Left renal pelvis (tissue), 4 donors: ENCODE results near the gene SLC38A1. TPM values are rescaled to one million over a fixed set of nuclear protein-coding genes. Genes with fewer than 3 reads are reported as not detected.
"Not testable (repeated sequence)": the region's sequence is repeated elsewhere in the genome, so short reads cannot be mapped to it uniquely, and the experiment has no call there.

ENCODE experiments used
- DNase-seq, 4 donors: peaks; one replicate each; pipeline ENCODE4 v3.0.0-alpha.2; 2013; ENCODE audit warnings: low read depth in 4 of 4, low spot score in 3 of 4
- polyA plus RNA-seq, 4 donors: library from polyadenylated mRNA; unstranded; fragments of 120-200 nt; gene quantifications; one replicate each; pipeline ENCODE4 v1.2.1, GENCODE V29; 2013; ENCODE audit not compliant: insufficient read length in 4 of 4

SLC38A1 gene
- polyA plus RNA-seq, 4 donors, result 12.6 to 71.0 (median 66.8) TPM

DNA sequence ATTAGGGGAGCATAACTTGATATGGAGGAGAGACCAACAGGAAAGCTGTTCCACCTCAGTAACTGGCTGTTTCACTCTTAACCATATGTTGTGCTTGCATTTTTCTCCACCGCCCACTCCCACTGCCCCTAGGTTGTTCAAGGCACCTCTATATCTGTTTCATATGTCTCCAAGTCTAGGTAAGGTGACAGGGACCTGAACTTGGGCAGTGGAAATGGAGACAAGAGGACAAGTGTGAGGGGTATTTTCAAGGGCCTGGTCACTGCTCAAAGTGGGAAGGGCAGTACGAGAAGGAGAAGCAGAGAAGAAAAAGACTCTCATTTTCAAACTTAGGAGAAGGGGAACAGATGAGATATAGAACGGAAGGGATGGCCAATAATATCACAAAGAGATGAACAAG is 3.1 kb downstream of the SLC38A1 start:
- no peak for DNase-seq

DNA sequence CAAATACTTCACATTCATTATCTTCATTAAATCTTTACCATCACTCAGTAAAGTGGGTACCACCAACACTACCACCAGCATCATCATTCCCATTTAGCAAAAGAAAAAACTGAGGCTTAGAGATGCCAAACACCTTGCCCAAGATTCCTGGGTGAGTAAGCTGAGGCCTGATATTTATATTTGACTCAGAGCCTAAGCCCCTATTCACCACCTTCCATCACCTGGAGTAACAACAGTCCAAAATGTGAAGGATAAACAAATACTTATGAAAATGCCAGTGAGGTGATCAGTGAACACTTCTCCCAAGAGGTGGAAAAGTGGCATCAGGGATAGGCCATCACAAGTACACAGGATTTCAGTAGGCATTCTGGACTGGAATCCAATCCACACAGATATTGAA is 3.7 kb downstream of the SLC38A1 start:
- DNase-seq, result no peak

DNA sequence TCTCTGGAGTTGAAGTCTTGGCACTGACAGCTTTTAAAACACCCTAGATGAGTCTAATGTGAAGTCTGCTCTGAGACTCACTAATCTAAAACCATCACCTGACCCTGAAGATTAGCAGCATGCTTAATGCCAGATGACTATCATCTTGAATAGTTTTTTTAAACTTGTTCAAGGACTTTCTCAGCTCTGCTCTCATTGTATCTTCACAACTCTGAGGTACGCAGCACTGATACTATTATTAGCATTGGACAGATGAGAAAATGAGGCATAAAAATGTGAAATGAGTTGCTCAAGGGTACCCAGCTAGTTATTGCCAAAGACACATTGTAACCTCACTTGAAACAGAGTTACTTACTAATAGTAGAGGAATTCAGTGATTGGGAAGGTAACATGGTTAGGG is 4.8 kb downstream of the SLC38A1 start:
- no peak for DNase-seq

DNA sequence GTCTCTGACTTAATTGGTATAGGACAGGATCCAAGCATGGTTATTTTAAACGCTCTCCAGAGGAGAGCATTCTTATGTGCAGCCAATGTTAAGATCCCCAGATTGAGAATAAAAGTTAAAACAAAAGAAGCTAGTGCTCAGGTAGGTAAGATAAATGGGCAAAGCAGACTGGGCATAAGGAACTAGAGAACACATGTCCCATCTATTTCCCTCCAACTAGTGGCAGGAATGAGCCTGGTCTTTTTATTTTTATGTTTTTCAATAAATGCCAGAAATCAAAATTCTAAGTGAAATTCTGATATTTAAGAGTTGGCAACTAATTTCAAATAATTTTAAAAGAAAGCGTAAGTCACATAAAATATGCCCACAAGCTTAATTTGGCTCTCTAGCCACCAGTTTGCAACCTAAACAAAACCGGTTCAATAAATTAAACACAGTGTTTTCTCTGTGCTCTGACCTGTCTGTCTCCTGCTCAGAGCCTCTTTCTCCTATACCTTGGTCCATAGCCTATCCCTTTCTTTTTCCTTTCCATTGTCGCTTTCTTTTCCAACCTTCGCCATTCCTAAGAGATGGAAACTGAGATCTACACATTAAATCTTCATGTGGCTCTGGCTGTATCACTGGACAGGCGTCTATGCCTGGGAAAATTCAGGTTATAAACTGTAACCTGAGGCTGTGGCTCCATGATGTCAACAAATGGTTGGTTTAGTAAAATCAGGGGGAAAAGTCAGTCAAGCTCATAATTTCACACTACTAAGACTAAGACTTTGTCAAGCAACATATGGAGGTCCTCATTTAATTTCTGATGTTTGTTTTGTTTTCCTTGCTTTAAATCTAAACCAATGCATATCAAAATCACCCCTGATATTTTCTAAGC is 5.5 kb downstream of the SLC38A1 start:
- peak in 1 of 4 donors; percentile 21 for DNase-seq

DNA sequence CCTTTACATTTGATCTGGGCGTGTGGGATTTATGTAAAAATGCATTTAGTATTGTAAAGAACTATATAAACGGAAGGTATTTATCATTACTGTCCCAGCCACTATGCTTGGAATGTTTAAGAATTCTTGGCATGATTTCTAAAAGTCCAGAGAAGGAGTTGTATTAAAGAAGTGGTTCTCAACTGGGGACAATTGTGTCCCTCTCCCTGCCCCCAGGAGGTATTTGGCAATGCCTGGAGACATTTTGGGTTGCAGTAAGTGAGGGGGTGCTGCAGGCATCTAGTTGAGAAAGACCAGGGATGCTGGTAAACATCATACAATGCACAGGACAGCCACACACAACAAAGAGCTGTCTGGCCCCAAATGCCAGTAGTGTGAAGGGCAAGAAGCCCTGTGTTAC is 7.2 kb downstream of the SLC38A1 start:
- DNase-seq, result no peak

DNA sequence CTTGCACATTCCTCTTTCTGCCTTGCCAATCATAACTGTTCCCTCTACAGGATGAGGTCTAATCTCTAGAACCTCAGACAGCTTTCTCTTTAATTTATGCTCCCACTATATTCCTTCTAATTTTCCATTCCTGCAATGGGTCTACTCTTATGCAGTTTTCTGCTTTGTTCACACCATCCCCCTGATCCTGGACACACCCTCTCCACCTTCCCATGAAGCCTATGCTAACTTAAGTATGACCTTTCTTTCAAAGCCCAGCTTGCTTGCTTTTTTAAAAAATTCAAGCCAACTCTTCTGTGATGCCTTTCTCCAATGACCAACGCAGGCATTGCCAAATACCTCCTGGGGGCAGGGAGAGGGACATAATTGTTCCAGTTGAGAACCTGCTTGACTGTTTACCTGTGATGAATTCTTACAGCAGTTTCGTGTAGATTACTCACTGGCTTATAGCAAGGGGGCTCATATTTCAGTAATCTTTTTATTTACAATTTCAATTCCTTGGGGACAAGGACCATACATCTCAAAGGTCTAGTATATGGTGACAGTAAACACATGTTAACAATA is 7.8 kb downstream of the SLC38A1 start:
- DNase-seq, result no peak

DNA sequence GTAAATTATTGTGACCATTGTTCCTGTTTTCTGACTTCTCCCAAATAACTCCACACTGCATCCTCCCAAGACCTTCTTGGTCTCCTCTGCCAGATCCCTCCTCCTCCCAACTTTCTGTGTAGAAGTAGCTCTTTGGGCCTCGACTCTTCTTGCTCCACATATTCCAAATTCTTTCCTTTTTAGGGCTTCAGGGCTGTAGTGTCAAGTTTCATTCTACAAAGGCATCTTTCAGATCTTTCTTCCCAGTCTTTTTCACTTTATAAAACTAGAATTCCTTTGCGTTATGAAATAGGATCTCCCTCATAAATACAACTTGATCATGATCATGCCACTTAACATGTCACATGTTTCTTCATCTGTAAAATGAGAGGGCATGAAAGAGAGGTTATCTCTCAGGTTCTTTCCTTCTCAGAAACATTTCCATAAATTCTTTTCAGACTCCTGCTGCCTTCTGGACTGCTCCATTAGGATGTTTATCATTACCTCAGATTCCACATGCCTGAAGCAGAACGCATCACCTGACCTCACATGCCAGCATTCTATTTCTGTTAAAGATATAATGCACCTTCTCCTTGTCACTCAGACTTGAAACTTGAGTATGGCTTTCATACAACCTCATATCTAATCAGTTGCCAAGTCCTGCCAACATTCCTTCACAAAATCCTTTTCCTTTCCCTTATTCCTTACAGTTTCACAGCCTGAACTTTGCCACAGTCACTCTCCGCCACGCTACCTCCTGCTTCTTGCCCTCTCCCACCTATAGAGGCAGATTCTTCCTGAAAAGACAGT is 8.5 kb downstream of the SLC38A1 start:
- peak in 1 of 4 donors; percentile 17 for DNase-seq

DNA sequence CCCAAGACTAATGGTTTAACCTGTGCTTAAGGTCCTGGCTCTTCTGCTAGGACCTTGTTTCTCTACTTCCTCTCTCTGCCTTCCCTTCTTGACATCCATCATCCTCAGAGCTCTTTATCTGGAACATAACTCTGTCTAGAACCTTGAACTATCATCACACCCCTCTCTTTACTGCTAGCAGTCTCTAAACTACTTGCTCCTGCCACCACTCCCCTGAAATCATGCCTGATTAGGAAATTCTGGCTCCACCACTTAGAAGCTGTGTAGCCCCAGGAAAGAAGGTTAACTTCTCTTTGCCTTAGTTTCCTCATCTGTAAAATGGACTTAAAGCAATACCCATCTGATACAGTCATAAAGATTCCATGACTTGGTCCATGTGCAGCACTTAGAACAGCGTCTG is 9.1 kb downstream of the SLC38A1 start:
- DNase-seq, result no peak

- no peak for DNase-seq
These were observed 9.8 kb downstream of the SLC38A1 start for GRCh38 chr12:46259071-46259470.

GRCh38 chr12:46258129-46258528 is 10.7 kb downstream of the SLC38A1 start:
- DNase-seq, result no peak

DNA sequence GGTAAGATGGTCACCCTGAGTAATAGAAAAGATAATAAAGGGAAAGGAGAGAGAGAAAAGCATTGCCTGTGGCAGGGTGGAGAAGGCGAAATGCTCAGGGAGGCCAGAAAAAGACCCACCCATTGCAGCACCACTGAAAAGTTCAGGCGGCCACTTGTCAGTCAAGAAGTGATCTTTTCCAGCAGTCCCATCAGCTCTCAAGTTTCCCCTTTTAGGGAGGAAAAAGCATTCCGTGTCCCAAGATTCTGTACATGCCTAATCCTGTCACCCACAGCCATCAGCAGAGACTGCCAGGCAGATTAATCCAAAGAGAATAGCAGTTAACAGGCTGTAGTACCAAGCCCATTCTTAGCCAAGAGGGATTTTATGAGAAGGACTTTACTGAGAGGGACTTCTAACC is 11.9 kb downstream of the SLC38A1 start:
- no peak for DNase-seq

DNA sequence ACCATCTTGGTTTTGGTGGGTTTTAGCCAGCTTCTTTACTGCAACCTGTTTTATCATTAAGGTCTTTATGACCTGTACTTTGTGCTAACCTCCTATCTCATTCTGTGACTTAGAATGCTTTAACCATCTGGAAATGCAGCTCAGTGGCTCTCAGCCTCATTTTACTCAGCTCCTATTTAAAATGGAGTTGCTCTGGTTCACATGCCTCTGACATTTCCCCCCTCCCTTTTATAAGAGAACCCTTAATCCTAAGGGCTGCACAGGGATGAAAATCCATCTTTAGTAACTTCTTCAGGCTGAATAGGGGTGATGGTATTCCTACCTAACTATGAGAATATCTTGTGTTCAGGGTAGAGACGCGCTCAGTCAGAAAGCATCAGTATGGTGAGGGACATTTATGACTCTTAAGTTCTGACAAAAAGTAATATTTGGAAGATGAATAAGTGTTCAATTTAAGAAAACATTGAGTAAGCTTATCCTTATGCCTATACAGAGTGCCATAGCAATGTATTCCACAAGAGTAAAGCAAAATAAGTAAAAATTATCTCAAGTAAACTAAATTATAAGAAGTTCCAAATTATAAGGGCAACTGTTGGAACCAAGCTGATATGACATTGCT is 15.2 kb downstream of the SLC38A1 start:
- no peak for DNase-seq

DNA sequence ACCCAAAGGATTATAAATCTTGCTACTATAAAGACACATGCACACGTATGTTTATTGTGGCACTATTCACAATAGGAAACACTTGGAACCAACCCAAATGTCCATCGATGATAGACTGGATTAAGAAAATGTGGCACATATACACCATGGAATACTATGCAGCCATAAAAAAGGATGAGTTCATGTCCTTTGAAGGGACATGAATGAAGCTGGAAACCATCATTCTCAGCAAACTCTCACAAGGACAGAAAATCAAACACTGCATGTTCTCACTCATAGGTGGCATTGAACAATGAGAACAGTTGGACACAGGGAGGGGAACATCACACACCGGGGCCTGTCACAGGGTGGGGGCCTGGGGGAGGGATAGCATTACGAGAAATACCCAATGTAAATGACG is 16.8 kb downstream of the SLC38A1 start:
- not testable (repeated sequence) for DNase-seq

GRCh38 chr12:46249960-46250359 is 18.9 kb downstream of the SLC38A1 start:
- DNase-seq, result not testable (repeated sequence)

DNA sequence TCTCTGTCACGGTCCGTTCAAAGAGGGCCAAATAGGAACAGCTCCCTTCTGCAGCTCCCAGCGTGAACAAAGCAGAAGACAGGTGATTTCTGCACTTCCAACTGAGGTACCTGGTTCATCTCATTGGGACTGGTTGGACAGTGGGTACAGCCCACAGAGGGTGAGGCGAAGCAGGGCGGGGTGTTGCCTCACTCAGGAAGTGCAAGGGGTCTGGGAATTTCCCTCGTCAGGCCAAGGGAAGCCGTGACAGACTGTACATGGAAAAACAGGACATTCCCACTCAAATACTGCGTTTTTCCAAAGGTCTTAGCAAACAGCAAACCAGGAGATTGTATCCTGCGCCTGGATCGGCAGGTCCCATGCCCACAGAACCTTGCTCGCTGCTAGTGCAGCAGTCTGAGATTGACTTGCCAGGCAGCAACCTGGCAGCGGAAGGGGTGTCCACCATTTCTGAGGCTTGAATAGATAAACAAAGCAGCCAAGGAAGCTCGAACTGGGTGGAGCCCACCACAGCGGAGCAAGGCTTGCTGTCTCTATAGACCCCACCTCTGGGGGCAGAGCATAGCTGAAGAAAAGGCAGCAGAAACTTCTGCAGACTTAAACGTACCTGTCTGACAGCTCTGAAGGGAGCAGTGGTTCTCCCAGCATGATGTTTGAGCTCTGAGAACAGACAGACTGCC is 22.7 kb downstream of the SLC38A1 start:
- DNase-seq, result no peak

DNA sequence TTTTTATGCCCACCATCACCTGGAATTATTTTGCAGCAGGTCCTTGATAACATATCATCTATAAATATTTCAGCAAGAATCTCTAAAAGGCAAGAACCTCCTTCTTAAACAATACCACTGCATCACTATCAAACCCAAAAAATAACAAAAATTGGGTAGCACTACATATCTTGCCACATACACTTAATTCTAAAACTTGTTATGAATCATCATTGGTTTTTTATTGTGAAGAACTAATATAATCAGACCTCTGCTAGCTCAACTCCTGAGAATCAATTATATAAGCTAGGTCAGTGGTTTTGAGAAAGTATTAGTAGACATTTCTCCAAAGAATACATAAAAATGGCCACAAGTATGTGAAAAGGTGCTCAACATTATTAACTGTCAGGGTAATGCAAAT is 23.8 kb downstream of the SLC38A1 start:
- DNase-seq, result no peak

DNA sequence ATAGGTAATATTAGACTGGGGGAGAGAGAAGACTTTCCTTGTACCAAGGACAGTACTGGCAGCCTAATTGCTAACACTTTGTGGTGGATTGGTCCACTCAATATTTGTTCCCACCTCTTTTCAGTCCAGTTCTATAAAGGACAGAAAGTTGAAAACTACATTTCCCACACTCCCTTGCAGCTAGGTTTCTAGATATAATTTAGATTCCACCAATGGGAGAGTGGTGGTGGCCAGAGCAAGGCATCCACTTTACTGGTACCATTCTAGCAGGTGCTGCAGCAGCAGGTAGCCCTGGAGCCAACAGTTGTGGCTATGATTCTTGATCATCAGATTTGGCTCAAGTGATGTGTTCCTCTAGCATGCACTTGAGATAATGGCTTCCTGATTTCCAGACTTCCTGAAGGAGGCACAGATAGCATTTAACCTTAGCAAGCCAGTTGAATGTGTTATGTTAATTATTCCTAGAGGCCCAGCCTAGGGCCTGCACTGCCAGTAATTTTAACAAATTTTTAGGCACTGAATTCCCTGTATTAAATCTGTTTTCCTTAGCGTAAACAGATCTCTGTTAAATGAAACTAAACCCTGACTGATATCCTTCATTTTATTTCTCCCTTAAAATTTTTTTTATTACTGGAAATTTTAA is 24.4 kb downstream of the SLC38A1 start:
- DNase-seq, result no peak

- no peak for DNase-seq
These were observed 26.3 kb downstream of the SLC38A1 start for GRCh38 chr12:46242569-46242968.

DNA sequence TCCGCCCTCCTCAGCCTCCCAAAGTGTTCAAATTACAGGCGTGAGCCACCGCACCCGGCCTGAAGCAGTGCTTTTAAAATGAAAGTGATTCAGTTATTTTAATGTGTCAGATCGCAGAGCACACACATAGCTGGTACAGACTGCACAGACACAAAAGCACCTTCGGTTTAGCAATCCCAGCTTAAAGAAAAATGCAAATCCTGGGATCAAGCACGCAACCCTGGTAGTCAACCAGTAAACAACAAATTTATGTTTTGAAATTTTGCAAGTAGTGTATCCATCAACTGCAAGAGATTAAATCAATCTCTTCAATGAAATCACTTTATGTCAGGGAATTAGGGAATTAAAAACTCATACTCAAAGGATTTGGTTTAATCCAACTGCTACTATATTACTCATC is 28.4 kb downstream of the SLC38A1 start:
- DNase-seq, result no peak

- no peak for DNase-seq
These were observed 30.0 kb downstream of the SLC38A1 start for GRCh38 chr12:46238821-46239220.
